Spleen (tissue), 7 donors: ENCODE measurements around the gene MRAP.

Experiments
- CTCF ChIP-seq, 11 experiments: fragments of 200-600 bp in 7 of 11; fragments of 450-650 bp in 4 of 11; sonication (generic) in 4 of 11; IDR thresholded peaks in 8 of 11; conservative IDR thresholded peaks in 3 of 11; 1 replicate in 7 of 11; 2 replicates in 4 of 11; pipeline versions ENCODE4 v1.4.0 to v1.8.0; 2016 to 2021; ENCODE audit warnings: antibody characterized with exemption in 11 of 11, inconsistent platforms in 4 of 11, mild to moderate bottlenecking in 1 of 11
- POLR2A ChIP-seq, 3 donors: fragments of 450-650 bp; IDR thresholded peaks; one replicate each; pipeline ENCODE4 v1.5.1; 2017; ENCODE audit warnings: antibody characterized with exemption in 3 of 3, mild to moderate bottlenecking in 1 of 3
- POLR2AphosphoS5 ChIP-seq, 3 donors: sonication (generic); formaldehyde crosslinking; IDR thresholded peaks; one replicate each; pipeline ENCODE4 v1.5.1; 2017; ENCODE audit warnings: antibody characterized with exemption in 3 of 3
- donor health status: DM: no; HTN: no; CAD: no; lungs with moderate emphysema.
- donor health status: DM: no; HTN: no; CAD: no.
- donor health status: DM: no; HTN: no; CAD: no.

- TF ChIP-seq POLR2AphosphoS5 (IDR thresholded peaks at IDR 0.05) (no peak), CTCF (IDR thresholded peaks at IDR 0.05 in 8 of 11, conservative IDR thresholded peaks at IDR 0.05 in 3 of 11) (no peak), POLR2A (IDR thresholded peaks at IDR 0.05) (no peak)
Measured at GRCh38 chr21:32328595-32328994, 29.9 kb downstream of the MRAP start.
